Keratinocyte (primary cell): ENCODE measurements around the gene HCFC1. TPM values are rescaled to one million over a fixed set of nuclear protein-coding genes. Genes with fewer than 3 reads are reported as not detected.

Experiments
- DNase-seq: peaks from one replicate; pipeline ENCODE4 v3.0.0-alpha.2; 2011; ENCODE audit warnings: low read depth, missing footprints, low spot score
- FAIRE-seq: peaks from 2 replicates; lab custom pipeline; 2011; peaks lifted over from hg19 to GRCh38; lab: Jason Lieb, UNC
- H2AFZ ChIP-seq: 2 replicates; pipeline ENCODE4 v1.6.0; 2012; ENCODE audit warnings: low read length, control low read depth, inconsistent platforms; ENCODE audit not compliant: control insufficient read depth
- H3K27ac ChIP-seq: 2 replicates; pipeline ENCODE4 v1.5.1; 2011; ENCODE audit warnings: low read length; ENCODE audit not compliant: control insufficient read depth, insufficient read depth
- H3K27me3 ChIP-seq: 3 replicates; pipeline ENCODE4 v1.6.0; 2011; ENCODE audit warnings: low read length; ENCODE audit not compliant: control insufficient read depth, insufficient read depth; ENCODE audit errors: extremely low read depth
- H3K36me3 ChIP-seq, 2 experiments: 2 replicates in 1 of 2; 3 replicates in 1 of 2; pipeline ENCODE4 v1.5.1; 2011; ENCODE audit warnings: low read length in 2 of 2, mild to moderate bottlenecking in 1 of 2; ENCODE audit not compliant: control insufficient read depth in 2 of 2, insufficient read depth in 2 of 2; ENCODE audit errors: extremely low read depth in 1 of 2
- H3K4me1 ChIP-seq: 3 replicates; pipeline ENCODE4 v1.5.1; 2011; ENCODE audit warnings: low read length; ENCODE audit not compliant: control insufficient read depth, insufficient read depth; ENCODE audit errors: extremely low read depth
- H3K4me2 ChIP-seq: 3 replicates; pipeline ENCODE4 v1.6.0; 2011; ENCODE audit warnings: low read depth, low read length; ENCODE audit not compliant: control insufficient read depth, insufficient read depth; ENCODE audit errors: extremely low read depth
- H3K4me3 ChIP-seq, 3 experiments: fragments of 200-600 bp in 1 of 3; sonication (generic) in 1 of 3; 2 replicates in 2 of 3; 3 replicates in 1 of 3; pipeline ENCODE4 v1.5.1; 2011 to 2016; ENCODE audit warnings: low read length in 3 of 3, mild to moderate bottlenecking in 3 of 3, control low read depth in 2 of 3, inconsistent platforms in 1 of 3, low read depth in 1 of 3, mixed read lengths in 1 of 3, mixed run types in 1 of 3, moderate library complexity in 1 of 3; ENCODE audit not compliant: control insufficient read depth in 2 of 3, insufficient read depth in 2 of 3; ENCODE audit errors: extremely low read depth in 1 of 3
- H3K79me2 ChIP-seq: 2 replicates; pipeline ENCODE4 v1.6.0; 2012; ENCODE audit warnings: low read length; ENCODE audit not compliant: control insufficient read depth, insufficient read depth
- H3K9ac ChIP-seq: 3 replicates; pipeline ENCODE4 v1.6.0; 2011; ENCODE audit warnings: low read length; ENCODE audit not compliant: control insufficient read depth, insufficient read depth; ENCODE audit errors: extremely low read depth
- H3K9me1 ChIP-seq: 3 replicates; pipeline ENCODE4 v1.6.0; 2011; ENCODE audit warnings: low read length; ENCODE audit not compliant: control insufficient read depth, insufficient read depth; ENCODE audit errors: extremely low read depth
- H3K9me3 ChIP-seq: 2 replicates; pipeline ENCODE4 v1.5.1; 2012; ENCODE audit warnings: low read depth, low read length; ENCODE audit not compliant: control insufficient read depth
- H4K20me1 ChIP-seq: 3 replicates; pipeline ENCODE4 v1.6.0; 2011; ENCODE audit warnings: low read length; ENCODE audit not compliant: control insufficient read depth, insufficient read depth; ENCODE audit errors: extremely low read depth
- EZH2 ChIP-seq: IDR thresholded peaks from one replicate; pipeline ENCODE4 v1.6.1; 2012; ENCODE audit warnings: inconsistent platforms, mild to moderate bottlenecking, low read length, moderate library complexity
- dilution Hi-C: fragments of 300-500 bp; cut with MboI; formaldehyde crosslinking; loops from one replicate; pipeline ENCODE4 v1.7.0; 2020; ENCODE audit warnings: low sequenced_read_pairs; ENCODE audit not compliant: extremely low pct_ligation_motif_present
- polyA plus RNA-seq, 5 experiments: library from polyadenylated mRNA; depleted of rRNA in 3 of 5; stranded (reverse) in 3 of 5; stranded (forward) in 1 of 5; unstranded in 1 of 5; fragments of >200 nt; gene quantifications; 1 replicate in 1 of 5; 2 replicates in 3 of 5; 3 replicates in 1 of 5; pipeline versions ENCODE4 v1.2.1 to v1.2.3, GENCODE V29; 2011 to 2012; ENCODE audit warnings: missing spikeins in 2 of 5, low read depth in 1 of 5, low replicate concordance in 1 of 5
- TF ChIP-seq, protein P1 (sequence below), 3 experiments: IDR thresholded peaks in 1 of 3; conservative IDR thresholded peaks in 1 of 3; optimal IDR thresholded peaks in 1 of 3; 2 replicates in 2 of 3; 3 replicates in 1 of 3; pipeline versions ENCODE3 to v1.5.1; 2011; ENCODE audit warnings: low read length in 3 of 3, mild to moderate bottlenecking in 3 of 3, moderate library complexity in 2 of 3, control low read depth in 1 of 3, inconsistent platforms in 1 of 3; ENCODE audit not compliant: insufficient read depth in 2 of 3; ENCODE audit errors: extremely low read depth in 1 of 3

HCFC1 gene
- polyA plus RNA-seq, 1 donor (not counting 4 experiments of a cell fraction or from before 2014, with no cell fraction given) = 2.7 TPM

DNA sequence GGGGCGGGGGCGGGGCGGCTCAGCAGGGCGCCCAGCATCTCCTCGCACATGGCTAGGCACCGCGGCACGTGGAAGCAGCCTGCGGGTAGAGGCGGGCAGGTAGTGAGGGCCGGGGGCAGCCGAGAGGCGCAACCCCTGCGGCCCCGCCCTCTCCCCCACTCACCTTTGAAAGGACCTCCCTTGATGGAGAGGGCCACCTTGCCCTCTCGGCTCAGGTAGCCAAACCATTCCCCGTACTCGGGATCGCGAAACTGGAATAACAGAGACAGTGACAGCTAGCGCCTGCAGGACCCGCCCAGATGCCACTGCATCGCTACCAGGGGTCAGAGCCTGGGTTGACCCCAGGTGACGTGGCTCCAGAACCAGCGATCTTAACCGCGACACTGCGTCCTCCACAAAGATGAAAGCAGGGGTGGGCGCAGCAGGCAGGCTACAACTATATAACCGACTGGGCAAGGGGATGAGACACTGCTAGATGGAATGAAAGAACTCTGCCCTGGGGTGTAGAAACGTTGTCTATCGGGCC lies 36.2 kb downstream of the HCFC1 start:
- H3K9me1 ChIP-seq = no peaks in the 10 kb centered on the region
- H3K36me3 ChIP-seq = peaks cover 0 to 7% of the 10 kb centered on the region in 2 experiments
- H3K4me1 ChIP-seq = peaks cover 3% of the 10 kb centered on the region
- no peak overlapping the region for H3K27ac ChIP-seq
- dilution Hi-C loops = no loop called here
- peaks cover 28% of the 10 kb centered on the region for H3K79me2 ChIP-seq
- no peaks in the 10 kb centered on the region for H3K27me3 ChIP-seq
- DNase-seq = no peak
- peak overlapping the region; percentile 62 for H3K4me2 ChIP-seq
- no peak for FAIRE-seq
- no peaks in the 10 kb centered on the region for H4K20me1 ChIP-seq
- peak overlapping the region; percentile 22 for H3K9ac ChIP-seq
- H3K4me3 ChIP-seq = peak overlapping the region; percentile 28 to 46 (median 40)
- no peak overlapping the region for H2AFZ ChIP-seq
- TF ChIP-seq, protein P1, sequence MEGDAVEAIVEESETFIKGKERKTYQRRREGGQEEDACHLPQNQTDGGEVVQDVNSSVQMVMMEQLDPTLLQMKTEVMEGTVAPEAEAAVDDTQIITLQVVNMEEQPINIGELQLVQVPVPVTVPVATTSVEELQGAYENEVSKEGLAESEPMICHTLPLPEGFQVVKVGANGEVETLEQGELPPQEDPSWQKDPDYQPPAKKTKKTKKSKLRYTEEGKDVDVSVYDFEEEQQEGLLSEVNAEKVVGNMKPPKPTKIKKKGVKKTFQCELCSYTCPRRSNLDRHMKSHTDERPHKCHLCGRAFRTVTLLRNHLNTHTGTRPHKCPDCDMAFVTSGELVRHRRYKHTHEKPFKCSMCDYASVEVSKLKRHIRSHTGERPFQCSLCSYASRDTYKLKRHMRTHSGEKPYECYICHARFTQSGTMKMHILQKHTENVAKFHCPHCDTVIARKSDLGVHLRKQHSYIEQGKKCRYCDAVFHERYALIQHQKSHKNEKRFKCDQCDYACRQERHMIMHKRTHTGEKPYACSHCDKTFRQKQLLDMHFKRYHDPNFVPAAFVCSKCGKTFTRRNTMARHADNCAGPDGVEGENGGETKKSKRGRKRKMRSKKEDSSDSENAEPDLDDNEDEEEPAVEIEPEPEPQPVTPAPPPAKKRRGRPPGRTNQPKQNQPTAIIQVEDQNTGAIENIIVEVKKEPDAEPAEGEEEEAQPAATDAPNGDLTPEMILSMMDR (optimal IDR thresholded peaks at IDR 0.05 in 1 of 3, IDR thresholded peaks at IDR 0.05 in 1 of 3, conservative IDR thresholded peaks at IDR 0.05 in 1 of 3; ENCODE audit: extremely low read depth in 1 of 3, insufficient read depth in 2 of 3, low read length in 3 of 3) = no peak
- TF ChIP-seq EZH2 = no peak
- H3K9me3 ChIP-seq = no peaks in the 10 kb centered on the region

DNA sequence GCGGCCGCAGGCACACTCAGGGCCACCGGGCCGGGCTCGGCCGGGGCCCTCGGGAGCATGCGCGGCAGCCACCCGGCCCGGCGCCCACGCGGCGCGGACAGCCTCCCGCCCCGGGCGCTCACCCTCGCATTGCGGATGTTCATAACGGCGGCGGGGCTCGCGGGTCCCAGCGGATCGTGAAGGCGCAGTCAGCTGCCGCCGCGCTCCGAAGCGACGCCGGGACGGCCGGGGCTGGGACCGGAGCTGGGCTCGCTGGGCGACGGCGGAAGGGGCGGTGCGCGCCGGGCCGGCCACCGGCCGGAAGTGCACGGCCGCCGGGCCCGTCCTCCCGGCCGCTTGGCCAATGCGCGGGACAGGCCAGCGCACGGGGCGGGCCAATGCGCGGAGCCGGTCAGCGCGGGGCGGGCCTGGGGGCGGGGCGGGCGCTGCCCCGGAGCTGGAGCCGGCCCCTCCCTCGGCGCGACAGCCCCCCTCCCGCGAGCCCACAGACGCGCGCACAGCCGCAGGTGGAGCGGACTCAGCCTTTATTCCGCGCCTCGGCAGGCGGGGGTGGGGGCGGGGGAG lies 36.8 kb downstream of the HCFC1 start, which contains the start of gene NAA10:
NAA10 (minus strand) TSS at position 276 of the 564 bp plus-strand sequence; CDS start at position 143, 133 bp downstream.
- H3K79me2 ChIP-seq = peaks cover 28% of the 10 kb centered on the region
- peaks cover 0 to 8% of the 10 kb centered on the region in 2 experiments for H3K36me3 ChIP-seq
- H3K9ac ChIP-seq = peak within 1 kb of the TSS; percentile 75
- dilution Hi-C loops = no loop called here
- H3K27me3 ChIP-seq = no peaks in the 10 kb centered on the region
- H3K9me1 ChIP-seq = no peaks in the 10 kb centered on the region
- H3K4me3 ChIP-seq = peak within 1 kb of the TSS; percentile 61 to 79 (median 76)
- H3K27ac ChIP-seq = peak within 1 kb of the TSS; percentile 31
- H3K4me1 ChIP-seq = peaks cover 3% of the 10 kb centered on the region
- FAIRE-seq (no peak), DNase-seq (no peak)
- no peaks in the 10 kb centered on the region for H4K20me1 ChIP-seq
- H3K9me3 ChIP-seq = no peaks in the 10 kb centered on the region
- H3K4me2 ChIP-seq = peak within 1 kb of the TSS; percentile 82
- no peak within 1 kb of the TSS for H2AFZ ChIP-seq
- TF ChIP-seq, protein P1 (optimal IDR thresholded peaks at IDR 0.05 in 1 of 3, IDR thresholded peaks at IDR 0.05 in 1 of 3, conservative IDR thresholded peaks at IDR 0.05 in 1 of 3; ENCODE audit: extremely low read depth in 1 of 3, insufficient read depth in 2 of 3, low read length in 3 of 3) = no peak
- TF ChIP-seq EZH2 = no peak
